Measurements from ENCODE around the gene RAD51B.

The RAD51B gene

DNA sequence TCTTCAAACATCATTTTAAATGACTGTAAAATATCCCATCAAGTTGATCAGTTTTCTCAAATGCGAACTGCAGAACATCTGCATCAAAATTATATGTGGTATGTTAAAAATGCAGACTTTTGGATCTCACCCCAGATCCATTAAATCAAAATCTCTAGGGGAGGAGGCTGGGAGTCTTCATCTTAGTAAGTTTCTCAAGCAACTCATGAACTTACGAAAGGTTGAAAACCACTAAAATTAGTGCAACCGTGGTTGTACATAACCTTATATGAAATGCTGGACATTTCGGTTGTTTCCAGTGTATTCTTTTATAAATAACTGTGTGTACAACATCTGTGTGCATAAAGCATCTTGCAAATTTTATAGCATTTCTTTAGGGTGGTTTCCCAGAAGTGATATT, 934.1 kb downstream of the RAD51B start:
- H3K4me3 ChIP-seq (ENCODE audit: low read depth, low read length): no peak overlapping the region
- DNase-seq (ENCODE audit: low read depth): no peak
- TF ChIP-seq, protein P1, sequence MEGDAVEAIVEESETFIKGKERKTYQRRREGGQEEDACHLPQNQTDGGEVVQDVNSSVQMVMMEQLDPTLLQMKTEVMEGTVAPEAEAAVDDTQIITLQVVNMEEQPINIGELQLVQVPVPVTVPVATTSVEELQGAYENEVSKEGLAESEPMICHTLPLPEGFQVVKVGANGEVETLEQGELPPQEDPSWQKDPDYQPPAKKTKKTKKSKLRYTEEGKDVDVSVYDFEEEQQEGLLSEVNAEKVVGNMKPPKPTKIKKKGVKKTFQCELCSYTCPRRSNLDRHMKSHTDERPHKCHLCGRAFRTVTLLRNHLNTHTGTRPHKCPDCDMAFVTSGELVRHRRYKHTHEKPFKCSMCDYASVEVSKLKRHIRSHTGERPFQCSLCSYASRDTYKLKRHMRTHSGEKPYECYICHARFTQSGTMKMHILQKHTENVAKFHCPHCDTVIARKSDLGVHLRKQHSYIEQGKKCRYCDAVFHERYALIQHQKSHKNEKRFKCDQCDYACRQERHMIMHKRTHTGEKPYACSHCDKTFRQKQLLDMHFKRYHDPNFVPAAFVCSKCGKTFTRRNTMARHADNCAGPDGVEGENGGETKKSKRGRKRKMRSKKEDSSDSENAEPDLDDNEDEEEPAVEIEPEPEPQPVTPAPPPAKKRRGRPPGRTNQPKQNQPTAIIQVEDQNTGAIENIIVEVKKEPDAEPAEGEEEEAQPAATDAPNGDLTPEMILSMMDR (IDR thresholded peaks at IDR 0.05; ENCODE audit: insufficient read depth, low read depth, low read length, missing control alignments): no peak

DNA sequence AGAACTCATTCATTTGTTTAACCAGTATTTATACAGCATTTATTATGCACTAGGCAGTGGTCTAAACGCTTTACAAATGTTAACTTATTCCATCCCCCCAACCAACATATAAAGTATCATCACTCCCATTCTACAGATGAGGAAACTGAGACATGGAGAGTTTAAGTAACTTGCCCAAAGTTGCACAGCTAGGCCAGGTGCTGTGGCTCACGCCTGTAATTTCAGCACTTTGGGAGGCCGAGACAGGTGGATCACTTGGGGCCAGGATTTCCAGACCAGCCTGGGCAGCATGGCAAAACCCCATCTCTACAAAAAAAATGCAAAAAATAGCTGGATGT, 935.4 kb downstream of the RAD51B start:
- TF ChIP-seq, protein P1 (IDR thresholded peaks at IDR 0.05; ENCODE audit: insufficient read depth, low read depth, low read length, missing control alignments): no peak
- no peak for DNase-seq (ENCODE audit: low read depth)
- H3K4me3 ChIP-seq (ENCODE audit: low read depth, low read length): no peak overlapping the region

DNA sequence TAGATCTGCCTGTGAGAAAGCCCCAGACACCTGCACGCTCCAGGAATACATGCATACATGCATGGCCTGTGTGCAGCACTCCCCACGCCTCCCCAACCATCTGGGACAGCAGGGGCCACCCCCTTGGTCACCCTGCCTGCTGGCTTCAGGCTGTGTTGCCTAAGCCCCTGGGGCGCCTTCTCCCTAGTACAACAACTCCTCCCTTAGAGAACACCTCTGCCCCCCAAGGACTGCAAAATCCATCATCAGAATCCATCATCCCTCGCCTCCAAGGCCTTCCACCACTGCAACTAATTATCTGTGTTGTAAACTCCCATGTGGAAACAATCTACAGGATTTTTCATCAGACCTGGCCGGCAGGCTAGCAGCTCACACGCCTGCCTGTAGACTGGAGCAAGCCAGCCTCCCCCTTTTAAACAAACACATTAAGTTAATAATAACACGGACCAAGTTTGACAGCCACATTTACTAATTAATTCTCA, 936.5 kb downstream of the RAD51B start:
- DNase-seq (ENCODE audit: low read depth): no peak

DNA sequence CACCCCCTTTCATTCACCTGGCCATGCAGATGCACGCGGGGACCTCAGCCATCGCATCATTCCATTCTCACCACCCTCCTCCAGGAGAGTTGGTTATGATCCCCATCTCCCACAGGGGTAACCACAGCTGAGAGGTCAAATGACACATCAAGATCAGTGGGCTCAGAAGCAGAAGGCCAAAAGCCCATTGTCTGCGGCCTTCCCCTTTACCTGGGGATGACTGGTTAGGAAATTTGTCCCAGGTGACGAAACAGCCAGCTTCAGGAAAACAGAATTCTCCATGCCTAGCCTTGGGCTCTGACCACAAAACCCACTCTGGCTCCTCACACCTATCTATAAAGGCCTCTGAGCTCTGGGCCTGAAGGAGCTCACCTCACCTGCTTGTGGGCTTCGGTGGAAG, 937.2 kb downstream of the RAD51B start:
- no peak for DNase-seq (ENCODE audit: low read depth)
- no peak overlapping the region for H3K4me3 ChIP-seq (ENCODE audit: low read depth, low read length)
- TF ChIP-seq, protein P1 (IDR thresholded peaks at IDR 0.05; ENCODE audit: insufficient read depth, low read depth, low read length, missing control alignments): no peak

More for the DNA sequence above, 936.5 kb downstream of the RAD51B start:
- TF ChIP-seq, protein P1 (IDR thresholded peaks at IDR 0.05; ENCODE audit: insufficient read depth, low read depth, low read length, missing control alignments): no peak
- no peak overlapping the region for H3K4me3 ChIP-seq (ENCODE audit: low read depth, low read length)

DNA sequence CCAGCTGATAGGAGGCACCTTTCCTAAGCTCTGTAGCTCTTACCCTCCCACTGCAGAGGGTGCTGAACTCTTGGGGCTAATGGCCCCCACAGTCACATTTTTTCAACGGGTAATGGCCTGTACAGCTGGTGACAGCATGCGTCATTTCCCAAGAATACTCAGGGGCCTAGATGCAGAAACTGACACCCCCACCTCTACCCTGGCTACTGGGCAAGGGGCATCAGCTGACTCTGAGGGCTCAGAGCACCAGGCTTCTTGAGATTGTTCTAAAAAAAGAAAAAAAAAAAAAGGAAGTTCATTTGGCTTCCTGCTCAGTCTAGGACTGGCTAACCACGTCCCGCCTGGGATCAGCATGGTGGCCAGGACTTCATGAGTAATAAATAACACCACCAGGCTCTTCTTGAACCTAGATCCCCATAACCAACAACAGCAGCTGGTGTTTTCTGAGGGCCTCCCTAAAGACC, 938.1 kb downstream of the RAD51B start:
- TF ChIP-seq, protein P1 (IDR thresholded peaks at IDR 0.05; ENCODE audit: insufficient read depth, low read depth, low read length, missing control alignments): no peak
- DNase-seq (ENCODE audit: low read depth): peak; percentile 12

DNA sequence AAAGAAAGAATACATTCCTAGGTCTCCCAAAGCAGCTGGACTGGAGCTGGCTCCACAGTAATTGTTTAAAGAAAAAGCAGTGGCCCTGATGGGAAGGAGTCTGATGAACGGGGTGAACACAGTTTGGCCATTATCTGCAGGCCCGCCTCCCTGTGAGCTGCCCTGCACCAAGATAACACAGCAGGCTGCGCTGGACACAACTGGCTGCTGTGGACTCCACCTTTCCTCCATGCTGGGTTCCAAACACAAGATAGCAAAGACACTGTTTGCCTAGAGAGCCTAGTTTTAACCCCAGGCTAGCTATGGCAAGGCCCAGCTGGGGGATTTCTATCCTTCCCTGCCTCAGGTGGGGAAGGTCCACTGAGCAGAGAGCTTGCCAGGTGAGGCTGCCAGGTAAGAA, 938.7 kb downstream of the RAD51B start:
- no peak overlapping the region for H3K4me3 ChIP-seq (ENCODE audit: low read depth, low read length)
- DNase-seq (ENCODE audit: low read depth): no peak
- TF ChIP-seq, protein P1 (IDR thresholded peaks at IDR 0.05; ENCODE audit: insufficient read depth, low read depth, low read length, missing control alignments): no peak

More for the DNA sequence above, 938.1 kb downstream of the RAD51B start:
- no peak overlapping the region for H3K4me3 ChIP-seq (ENCODE audit: low read depth, low read length)

DNA sequence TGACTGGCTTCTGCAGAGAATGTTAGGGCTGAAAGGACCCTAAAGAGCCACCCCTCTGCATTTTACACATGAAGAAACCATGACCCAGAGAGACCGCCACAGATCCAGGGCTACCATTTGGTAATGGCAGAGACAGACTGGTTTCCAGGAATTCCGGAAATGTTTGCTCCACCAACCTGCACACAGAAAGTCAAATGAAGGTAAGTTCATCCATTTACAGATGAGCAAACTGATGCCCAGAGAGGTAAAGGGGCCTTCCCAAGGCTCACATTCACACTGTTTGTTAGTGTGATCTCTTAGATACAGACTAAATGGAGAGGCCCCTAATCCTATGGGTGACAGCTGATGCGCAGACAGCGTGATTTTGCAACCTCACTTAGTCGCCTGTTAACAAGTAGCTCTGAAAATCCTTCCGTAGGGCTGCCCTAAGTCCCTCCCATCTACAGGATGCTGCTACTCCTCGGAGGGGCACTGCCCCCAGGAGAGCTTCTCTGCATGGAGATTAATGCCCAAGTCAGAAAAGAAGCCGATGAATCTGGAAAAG, 939.5 kb downstream of the RAD51B start:
- TF ChIP-seq, protein P1 (IDR thresholded peaks at IDR 0.05; ENCODE audit: insufficient read depth, low read depth, low read length, missing control alignments): no peak

More for the DNA sequence above, 939.5 kb downstream of the RAD51B start:
- H3K4me3 ChIP-seq (ENCODE audit: low read depth, low read length): no peak overlapping the region
- DNase-seq (ENCODE audit: low read depth): no peak

Measured in GM12865 (cell line).